GM18507 (cell line): ENCODE results near the gene CD160.
"Not testable (repeated sequence)": the region's sequence is repeated elsewhere in the genome, so short reads cannot be mapped to it uniquely, and the experiment has no call there.

ENCODE experiments used
- DNase-seq: peaks from one replicate; pipeline ENCODE4 v3.0.0; 2011; ENCODE audit warnings: low read depth; ENCODE audit not compliant: insufficient read length; ENCODE audit errors: extremely low spot score
- FAIRE-seq: peaks from 2 replicates; lab custom pipeline; 2011; peaks lifted over from hg19 to GRCh38; lab: Jason Lieb, UNC

The CD160 gene

GRCh38 chr1:145719230-145720079 is at the start of gene CD160:
CD160 (plus strand) TSS chr1:145719499; CDS start chr1:145728328, 8,829 bp downstream.
- FAIRE-seq (peak; percentile 71), DNase-seq (no peak)

- FAIRE-seq, DNase-seq: not testable (repeated sequence)
These were observed 48.1 kb upstream of the CD160 start for GRCh38 chr1:145670995-145671745.

GRCh38 chr1:145673217-145673616 is 46.1 kb upstream of the CD160 start:
- DNase-seq, FAIRE-seq: not testable (repeated sequence)

GRCh38 chr1:145684858-145685257 is 34.4 kb upstream of the CD160 start:
- DNase-seq, FAIRE-seq: not testable (repeated sequence)

- FAIRE-seq, result not testable (repeated sequence)
These were observed 33.2 kb upstream of the CD160 start for GRCh38 chr1:145686078-145686477.

GRCh38 chr1:145688328-145688727 is 31.0 kb upstream of the CD160 start:
- DNase-seq, result no peak
- no peak for FAIRE-seq

More at GRCh38 chr1:145686078-145686477, 33.2 kb upstream of the CD160 start:
- DNase-seq, result not testable (repeated sequence)

GRCh38 chr1:145688924-145689323 is 30.4 kb upstream of the CD160 start:
- FAIRE-seq, result no peak
- no peak for DNase-seq

- FAIRE-seq (no peak), DNase-seq (no peak)
These were observed 29.4 kb upstream of the CD160 start for GRCh38 chr1:145689922-145690321.

- peak; percentile 78 for FAIRE-seq
These were observed 28.4 kb upstream of the CD160 start for GRCh38 chr1:145690587-145691558.

GRCh38 chr1:145692785-145693443 is 26.4 kb upstream of the CD160 start:
- FAIRE-seq (no peak), DNase-seq (no peak)

More at GRCh38 chr1:145690587-145691558, 28.4 kb upstream of the CD160 start:
- peak; percentile 35 for DNase-seq

- FAIRE-seq (no peak), DNase-seq (no peak)
These were observed 23.3 kb upstream of the CD160 start for GRCh38 chr1:145695821-145696629.

GRCh38 chr1:145696630-145696960 is 22.7 kb upstream of the CD160 start:
- FAIRE-seq (no peak), DNase-seq (no peak)

- DNase-seq (no peak), FAIRE-seq (no peak)
These were observed 17.9 kb upstream of the CD160 start for GRCh38 chr1:145701306-145701862.

GRCh38 chr1:145702052-145702451 is 17.2 kb upstream of the CD160 start:
- no peak for DNase-seq
- no peak for FAIRE-seq

- no peak for DNase-seq
- FAIRE-seq, result no peak
These were observed 16.5 kb upstream of the CD160 start for GRCh38 chr1:145702826-145703225.

- DNase-seq (no peak), FAIRE-seq (no peak)
These were observed 13.7 kb upstream of the CD160 start for GRCh38 chr1:145705622-145706021.

GRCh38 chr1:145706086-145706664 is 13.1 kb upstream of the CD160 start:
- DNase-seq (no peak), FAIRE-seq (no peak)
